HG02884 (cell line): ENCODE data around the gene TRPM1.

Experiments
- ATAC-seq: cut with Tn5 transposase; IDR thresholded peaks from one replicate; pipeline ENCODE4 v1.9.1; 2021; ENCODE audit warnings: mild to moderate bottlenecking, moderate library complexity; ENCODE audit not compliant: unreplicated experiment

TRPM1 gene

DNA sequence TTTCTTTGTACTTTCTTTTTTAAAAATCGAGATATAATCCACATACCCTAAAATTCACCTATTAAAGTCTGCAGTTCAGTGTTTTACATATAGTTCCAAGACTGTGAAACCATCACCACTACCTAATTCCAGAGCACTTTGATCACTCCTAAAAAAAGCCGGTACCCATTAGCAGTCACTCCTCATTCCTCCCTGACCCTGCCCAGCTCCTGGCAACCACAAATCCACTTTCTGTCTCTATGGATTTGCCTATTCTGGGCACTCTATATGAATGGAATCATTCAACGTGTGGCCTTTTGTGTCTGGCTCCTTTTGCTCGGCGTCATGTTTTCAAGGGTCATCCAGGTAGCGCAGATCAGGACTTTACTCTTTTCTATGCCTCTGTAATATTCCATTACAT, 17.3 kb downstream of the TRPM1 start:
- ATAC-seq = no peak

DNA sequence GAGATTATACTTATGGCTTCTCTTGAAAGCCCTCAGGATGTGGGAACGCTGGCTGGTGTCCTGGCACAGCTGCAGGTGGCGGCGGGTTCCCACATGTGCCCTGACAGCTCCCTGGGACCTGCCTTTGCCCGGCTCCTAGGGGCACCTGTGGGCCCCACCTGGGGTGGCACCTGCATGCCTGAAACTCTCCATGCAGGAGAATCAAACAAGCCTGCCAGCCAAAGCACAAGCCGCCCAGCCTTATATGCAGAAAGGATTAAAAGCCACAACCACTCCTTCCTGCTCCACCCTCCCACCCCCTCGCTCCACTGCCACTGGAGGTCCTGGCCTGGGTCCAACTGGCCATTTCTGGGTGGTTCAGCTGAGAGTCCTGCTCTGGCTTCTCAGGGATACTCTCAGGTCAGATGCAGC, 18.1 kb downstream of the TRPM1 start:
- no peak for ATAC-seq

DNA sequence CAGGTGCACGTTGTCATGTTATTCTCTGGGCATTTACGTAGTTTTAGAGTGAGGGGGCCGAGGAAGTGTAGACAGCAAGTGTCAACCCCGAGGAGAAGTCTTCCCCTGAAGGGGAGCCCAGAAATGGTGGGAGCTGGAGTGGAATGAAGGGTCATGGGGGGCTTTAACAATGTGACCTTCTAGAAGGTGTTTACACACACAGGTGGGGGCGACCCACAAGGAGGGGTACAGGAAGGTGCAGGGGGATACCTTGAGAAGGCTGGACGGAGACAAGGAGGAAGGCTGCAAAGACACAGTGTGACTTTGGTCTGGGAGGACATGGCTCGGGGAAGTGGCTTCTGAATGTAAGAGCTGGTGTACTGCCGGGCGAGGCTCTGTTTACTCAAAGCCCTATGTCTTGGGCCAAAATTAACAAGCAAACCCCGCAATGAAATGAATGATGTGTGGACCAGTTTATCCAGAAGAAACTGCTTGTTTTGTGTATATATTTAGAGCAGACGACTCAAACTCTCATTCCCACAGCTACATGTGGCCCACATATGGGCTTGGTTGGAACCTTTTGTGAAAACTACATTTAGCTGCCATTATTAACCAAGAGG, 18.7 kb downstream of the TRPM1 start:
- ATAC-seq = no peak

DNA sequence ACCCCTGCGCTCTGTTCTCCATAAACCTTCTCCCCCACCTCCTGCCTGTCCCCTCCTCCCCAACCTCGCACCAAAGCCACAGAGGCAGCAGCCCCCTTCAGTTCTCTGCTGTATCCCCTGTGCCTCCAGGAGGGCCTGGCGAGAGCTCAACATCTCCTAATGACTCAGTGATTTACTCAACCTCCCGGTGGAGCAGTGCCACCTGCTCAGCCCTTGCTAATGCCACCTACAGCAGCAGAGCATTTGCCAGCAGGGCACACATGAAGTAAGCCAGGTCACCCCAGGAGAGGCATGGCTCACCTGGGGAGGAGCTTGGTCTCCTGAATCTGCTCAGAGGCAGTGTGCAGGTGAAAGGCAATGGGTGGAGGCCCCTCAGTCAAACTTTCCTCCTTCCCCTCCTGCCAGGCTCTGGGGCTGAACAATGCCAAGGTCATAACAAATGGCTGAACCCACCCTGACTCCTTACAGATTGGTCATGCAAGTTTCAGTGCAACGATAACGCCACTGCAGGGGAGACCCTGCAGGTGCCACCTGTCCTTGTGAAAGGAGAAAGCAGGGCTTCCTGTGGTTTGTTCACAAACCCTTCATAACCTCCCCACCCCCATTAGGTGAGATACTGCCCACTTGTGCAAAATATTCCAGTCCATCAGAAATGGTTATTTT, 19.8 kb downstream of the TRPM1 start:
- no peak for ATAC-seq

DNA sequence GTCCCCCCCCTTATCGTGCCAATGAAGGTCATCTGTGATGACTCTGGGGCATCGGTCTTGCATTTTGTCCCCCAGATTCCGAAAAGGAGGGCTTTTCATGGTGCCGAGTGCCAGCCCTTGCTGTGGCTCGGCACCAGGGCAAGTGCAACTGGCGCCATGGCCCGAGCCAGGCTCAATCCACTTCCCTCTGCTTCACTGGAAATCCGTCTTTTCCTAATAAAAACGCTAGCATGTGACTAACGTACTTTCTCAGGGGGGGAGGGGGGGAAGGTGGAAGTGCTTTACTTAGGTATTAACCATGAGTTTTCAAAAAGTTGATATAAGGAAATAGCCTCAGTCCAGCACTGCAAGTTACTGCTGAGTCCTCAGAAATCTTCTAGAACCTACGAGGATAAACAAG, 20.5 kb downstream of the TRPM1 start:
- ATAC-seq = no peak

DNA sequence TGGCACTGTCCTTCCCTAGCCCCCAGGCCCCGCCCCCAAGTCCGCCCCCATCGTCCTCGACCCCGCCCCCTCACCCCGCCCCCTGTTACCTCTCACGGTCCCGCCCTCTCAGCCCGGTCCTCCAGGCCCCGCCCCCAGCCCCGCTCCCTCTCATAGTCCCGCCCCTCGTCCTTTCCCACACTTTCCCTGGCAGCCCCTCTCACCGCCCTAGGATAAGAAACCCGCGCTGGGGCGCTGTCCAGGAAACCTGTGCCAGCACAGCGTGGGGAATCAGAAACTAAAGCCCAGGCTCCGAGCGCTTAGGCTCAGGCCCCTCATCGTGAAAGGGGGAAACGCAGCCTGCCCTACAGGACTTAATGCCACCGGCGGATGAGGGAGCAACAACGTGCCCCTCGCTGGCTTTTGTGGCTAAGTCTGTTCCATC, 20.9 kb downstream of the TRPM1 start:
- ATAC-seq = no peak

DNA sequence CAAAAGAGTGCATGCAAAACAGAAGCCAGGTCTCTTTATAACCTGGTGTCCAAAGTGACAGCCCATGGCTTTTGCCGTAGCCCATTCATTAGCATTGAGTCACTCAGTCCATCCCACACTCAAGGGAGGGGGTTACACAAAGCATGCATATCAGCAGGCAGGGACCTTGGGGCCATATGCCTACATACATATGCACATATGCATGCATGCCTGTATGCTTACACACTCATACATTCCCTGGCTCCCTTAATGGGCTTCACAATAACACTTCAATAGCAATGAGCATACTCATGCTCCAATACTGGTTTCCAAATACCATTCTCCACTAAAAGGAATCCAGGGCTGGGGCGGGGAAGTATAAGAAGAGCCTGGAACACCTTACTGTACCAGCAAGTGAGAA, 22.0 kb downstream of the TRPM1 start:
- no peak for ATAC-seq

DNA sequence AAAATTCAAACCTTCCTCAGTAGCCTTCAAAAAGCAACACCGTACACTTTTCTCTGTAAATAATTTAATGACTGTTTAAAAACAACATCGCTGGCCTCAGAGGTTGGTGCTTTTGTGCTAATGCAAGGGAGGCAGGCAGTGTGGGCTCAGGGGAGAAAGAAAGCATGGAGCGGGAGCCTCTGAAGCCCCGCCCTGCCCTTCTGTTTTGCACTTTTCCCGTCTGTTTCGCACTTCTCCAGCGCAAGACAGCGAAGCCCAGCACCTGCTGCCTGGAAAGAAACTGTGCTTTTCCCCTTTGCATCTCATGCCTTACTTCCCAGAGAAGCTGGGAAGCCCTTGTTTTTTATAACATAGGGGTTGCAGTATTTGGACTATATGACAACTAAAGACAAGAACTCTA, 23.1 kb downstream of the TRPM1 start:
- ATAC-seq = no peak

DNA sequence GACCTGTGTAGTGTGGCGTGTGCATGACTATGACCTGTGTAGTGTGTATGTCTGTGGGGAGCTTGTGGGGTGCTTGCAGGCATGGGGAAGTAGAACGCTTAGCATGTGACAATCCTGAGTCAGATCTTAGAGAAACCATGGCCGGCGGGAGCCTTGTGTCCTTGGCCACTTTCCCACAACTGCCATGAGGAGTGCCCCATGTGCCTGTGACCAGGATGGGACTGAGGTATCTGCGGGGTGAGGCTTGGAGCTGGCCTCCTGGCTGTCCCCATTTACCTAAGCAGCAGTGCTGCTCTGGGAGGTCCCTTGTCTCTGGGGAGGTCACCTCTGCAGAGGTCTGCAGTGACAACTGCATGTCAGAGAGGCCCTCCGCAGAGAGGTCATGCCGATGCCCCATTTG, 23.6 kb downstream of the TRPM1 start:
- ATAC-seq = no peak

DNA sequence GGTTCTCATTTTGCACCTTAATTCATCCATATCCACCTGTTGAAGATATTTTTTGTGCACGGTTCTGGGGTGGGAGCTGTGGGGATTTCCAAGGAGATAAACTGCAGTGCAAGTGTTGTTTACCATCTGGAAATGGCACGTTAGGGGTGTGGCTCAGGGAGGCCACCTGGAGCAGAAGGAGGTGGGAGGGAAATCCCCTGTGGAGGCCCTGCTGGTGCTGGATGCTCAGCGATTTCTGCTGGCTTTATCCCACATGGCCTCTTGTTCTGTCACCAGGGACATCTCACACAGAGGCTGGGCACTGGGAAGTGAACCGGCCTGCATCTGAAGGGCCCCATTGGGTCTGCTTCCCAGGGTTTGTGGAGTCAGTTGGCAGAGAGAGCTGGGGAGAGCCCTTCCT, 24.3 kb downstream of the TRPM1 start:
- no peak for ATAC-seq

DNA sequence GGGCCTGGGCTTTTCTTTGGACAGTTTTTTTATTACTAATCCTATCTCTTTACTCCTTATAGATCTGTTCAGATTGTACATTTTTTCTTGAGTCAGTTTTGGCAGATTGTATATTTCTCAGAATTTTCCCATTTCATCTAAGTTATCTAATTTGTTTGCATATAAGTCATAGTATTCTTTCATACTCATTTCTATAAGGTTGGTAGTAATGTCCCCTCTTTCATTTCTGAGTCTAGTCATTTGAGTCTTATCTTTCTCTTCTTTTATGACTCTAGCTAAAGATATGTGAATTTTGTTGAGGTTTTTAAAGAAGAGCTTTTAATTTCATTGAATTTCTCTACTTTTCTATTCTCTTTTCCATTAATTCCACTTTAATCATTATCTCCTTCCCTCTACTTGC, 27.2 kb downstream of the TRPM1 start:
- ATAC-seq = no peak

DNA sequence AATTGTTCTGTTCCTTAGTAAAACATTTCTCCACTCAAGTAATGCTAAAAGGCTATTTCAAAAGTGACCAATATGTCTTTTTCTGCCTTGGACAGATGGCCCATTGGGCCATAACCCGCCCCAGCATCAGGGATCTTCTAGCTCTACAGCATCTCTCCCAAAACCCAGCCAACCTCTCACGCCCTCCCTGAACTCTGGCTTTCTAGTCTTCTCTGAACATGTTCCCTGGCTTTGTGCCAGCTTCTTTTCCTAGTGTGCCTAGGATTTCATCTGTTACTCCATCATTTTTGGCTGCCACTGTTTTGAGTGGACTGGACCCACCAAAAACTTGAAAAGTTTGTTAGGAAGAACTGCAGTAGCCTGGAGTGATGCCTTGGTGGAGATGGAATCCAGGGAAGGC, 30.7 kb downstream of the TRPM1 start:
- no peak for ATAC-seq

DNA sequence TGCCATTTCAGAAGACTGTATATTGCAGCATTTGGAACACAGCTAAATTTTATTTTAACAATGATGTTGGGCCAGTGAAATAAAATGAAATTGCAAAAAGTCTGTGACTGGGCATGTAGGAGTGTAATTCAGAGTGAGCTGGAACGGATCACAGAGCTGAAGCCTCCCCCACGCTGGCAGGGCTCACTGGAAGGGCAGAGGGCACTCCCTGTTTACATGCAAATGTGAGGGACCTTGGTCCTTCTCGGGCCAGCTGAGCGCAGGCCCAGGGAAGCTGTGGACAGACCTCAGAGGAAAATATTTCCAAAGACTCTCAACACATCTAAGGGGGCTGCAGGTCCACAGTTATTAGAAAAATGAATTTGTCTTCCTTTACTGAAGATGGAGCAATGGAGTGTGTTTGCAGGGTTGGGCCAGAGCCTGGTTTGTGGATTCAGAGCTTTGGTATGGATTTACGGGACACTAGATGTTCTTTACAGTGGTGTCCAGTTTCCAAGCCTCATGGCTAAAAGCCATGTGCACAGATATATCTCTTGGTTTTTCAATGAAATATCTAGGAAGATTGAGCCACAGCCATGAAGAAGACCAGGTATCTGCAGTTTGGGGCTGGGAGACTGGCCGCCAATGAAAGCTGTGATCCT, 32.0 kb downstream of the TRPM1 start:
- ATAC-seq = no peak

DNA sequence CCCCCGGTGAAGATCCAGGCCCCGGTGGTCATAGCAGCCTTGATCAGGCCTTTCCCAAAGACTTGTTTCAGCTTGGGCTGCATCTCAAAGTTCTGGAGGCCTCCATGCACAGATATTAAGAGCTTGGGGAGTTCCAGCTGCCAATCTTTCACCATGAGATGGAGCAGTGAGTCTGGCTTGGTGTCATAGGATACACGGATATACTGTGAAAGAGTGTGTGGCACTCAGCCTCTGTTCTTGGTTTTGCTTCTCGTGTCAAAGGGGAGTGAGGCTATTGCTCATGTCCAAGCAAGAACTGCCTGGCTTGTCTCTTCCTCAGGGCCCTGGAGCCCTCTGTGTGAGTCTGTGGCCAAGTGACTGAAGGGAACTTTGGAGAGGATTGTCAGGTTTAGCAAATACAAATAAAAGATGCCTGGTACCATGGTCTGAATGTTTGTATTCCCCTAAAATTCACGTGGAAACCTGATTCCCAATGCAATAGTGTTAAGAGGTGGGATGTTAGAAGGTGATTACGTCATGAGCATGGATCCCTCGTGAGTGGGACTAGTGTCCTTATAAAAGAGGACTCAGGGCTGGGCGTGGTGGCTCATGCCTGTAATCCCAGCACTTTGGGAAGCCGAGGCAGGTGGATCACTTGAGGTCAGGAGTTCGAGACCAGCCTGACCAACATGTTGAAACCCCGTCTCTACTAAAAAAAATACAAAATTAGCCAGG, 33.5 kb downstream of the TRPM1 start:
- ATAC-seq = no peak

DNA sequence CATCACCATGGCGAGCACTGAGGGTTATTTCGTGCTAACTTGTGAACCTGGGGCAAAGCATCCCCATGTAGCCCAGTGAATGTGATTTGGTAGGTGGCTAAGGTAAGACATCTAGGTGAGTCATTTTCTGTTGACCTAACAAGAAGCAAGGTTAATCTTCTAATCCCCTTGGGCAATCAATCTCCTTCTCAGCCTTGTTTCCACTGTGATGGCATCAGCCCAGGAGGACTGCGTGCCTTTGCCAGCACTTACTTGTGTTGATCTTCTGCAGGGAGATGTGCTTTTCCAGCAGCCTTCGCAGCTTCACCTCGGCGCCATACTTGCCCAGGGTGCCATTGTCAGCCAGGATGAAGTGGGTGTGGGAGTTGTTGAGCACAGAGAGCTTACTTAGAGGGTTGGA, 35.7 kb downstream of the TRPM1 start:
- no peak for ATAC-seq

DNA sequence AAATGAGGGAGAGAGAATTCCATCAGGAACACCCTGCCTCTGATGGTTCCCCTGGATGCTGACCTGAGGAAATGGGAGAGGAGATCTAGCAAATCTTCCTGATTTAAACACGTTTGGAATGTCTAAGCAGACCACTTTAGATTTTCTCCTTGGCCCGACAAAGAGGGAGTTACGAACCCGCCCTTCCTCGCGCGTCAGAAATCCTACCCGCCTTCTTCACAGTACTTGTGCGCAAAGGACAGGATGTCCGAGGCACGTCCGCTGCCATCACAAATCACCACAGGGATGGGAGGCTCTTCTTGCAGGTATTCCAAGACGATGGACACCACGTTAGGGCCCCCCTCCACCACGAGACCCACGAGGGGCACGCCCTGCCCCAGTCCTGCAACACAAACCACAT, 38.6 kb downstream of the TRPM1 start:
- no peak for ATAC-seq

DNA sequence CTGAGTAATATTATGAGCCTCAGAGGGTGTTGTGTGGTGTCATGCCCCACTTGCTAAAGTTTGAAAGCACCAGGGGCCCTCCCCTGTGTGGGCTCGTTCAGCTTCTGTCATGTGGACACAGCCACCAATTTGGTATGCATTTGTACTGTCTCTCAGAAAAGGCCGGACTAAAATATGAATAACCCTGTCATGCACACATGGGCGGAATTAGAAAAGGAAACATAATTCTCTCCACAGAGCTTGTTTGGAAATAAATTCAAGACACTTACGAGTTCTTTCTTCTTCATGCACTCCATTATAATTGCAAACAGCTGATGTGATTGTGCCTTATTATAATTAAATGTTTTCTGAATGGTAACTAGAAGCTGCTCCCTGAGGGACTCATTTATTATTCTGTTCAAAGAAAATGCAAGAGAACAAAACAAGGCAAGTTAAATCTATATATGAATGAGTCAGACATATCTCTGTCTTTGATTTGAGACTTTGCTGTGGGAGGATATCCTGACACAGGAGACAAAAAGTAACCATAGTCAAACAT, 39.1 kb downstream of the TRPM1 start:
- ATAC-seq = no peak

DNA sequence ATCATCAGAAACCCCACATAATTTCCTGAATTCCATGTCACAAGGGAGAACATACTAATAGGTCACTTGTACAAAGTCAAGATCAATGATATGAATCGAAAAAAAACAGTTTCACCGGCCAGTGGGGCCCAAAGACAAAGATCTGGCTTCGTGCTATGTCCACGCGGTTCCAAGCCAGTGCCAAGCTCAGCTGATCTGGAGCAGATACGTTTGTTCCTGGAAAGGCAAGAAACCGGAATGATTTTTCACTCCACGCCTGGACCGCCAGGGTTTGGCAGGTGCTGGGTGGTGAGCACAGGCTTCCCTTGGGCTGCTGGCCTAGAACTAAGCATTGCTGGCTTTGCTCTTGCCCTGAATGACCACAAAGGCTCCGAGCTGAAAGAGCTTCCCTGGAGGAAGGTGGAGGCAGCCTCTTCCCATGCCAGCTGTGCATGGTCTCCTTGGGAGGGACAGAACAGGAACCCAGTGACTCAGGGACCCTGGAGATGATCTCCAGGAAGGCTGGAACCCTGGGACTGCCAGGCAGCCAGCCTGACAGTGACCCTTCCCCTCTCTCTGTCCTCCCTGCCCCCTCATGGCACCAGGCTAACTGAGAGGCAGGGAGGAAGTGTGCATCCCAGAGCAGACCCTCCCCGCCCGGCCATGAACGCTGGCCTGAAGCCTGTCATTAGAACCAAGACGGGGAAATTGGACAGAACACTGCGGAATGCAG, 40.9 kb downstream of the TRPM1 start:
- ATAC-seq = no peak

DNA sequence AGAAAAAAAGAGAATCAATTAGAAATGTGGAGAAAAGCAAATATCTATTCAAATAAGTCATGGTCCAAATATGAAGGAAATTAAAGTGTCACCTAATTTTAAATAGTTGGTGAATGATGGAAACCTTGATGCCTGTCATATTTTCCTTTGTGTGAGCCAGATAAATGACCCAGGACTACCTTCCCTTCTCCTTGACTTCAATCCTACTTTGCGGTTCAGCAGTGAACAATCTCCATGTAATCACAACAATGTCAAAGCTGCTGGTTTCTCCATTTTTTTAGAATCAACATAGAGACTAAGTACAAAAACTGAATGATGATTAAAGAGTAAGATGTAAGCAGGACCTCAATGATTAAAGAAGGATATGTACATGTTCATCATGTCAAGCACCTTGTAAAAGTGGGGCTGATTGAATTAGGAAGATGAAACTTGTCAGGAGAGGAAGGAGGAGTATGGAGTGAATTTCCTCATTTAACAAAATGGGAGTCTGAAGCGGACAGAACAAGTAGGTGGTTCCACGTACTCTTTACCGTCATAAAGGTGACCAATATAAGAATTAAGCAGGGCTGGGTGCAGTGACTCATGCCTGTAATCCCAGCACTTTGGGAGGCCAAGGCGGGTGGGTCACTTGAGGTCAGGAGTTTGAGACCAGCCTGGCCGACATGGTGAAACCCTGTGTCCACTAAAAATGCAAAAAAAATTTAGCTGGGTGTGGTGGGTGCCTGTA, 43.1 kb downstream of the TRPM1 start:
- no peak for ATAC-seq

DNA sequence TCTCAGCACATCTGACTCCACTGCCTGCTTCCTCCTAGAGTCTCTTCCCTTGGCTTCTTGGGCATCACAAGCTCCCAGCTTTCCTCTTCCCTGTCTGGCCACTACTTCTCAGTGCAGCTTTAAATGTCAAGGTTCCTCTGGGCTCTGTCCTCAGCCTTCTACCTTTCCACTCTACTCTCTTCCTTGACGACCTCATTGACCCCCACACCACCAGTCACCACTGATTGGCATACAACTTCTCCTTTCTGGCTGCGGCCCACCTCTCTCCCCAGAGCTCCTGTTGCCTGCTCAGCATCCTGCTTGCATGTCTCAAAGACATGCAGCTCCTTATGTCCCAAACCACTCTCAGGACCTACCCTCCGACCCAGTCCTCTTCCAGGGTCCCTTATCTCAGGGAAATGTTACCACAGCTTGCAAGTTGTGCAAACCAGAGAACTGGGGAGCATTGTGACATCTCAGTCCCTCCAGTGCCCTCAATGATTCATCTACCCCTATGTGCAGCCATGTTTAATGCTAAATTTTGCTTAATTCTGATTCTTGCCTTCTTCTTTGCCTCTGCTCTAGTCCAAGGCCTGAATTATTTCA, 49.9 kb downstream of the TRPM1 start:
- ATAC-seq = no peak
